Epithelial cell of esophagus (primary cell): Measurements from ENCODE around the gene CABLES1.
A peak's percentile ranks its signal among the peaks of the same experiment; 100 is the strongest.

Experiments used
- DNase-seq: peaks from one replicate; pipeline ENCODE4 v3.0.0; 2010; ENCODE audit warnings: low read depth
- H3K4me3 ChIP-seq: 2 replicates; pipeline ENCODE4 v1.5.1; 2011; ENCODE audit warnings: mild to moderate bottlenecking, low read length, control low read depth
- TF ChIP-seq, protein P1 (sequence below): IDR thresholded peaks from 2 replicates; pipeline ENCODE4 v1.5.1; 2011; ENCODE audit warnings: low read depth, mild to moderate bottlenecking, low read length, control low read depth, inconsistent platforms; ENCODE audit not compliant: insufficient read depth; ENCODE audit errors: missing control alignments

The CABLES1 gene

DNA sequence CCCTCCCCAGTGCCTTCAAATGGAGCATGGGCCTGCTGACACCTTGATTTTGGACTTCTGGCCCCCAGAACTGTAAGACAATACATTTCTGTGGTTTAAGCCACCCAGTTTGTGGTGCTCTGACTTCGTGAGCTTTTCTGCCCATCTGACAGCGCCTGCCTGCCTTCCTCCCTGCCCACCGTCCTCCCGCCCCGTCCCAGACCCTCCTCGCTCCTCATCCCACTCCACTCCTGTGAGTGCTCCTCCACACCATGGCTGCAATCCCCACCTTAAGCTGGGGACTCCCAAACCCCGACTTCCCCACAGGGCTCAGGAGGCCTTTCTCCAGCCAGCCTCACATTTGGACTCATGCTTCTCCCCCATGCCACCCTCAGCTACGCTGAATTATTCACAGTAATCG is 70.7 kb downstream of the CABLES1 start:
- no peak overlapping the region for H3K4me3 ChIP-seq
- no peak for DNase-seq
- TF ChIP-seq, protein P1, sequence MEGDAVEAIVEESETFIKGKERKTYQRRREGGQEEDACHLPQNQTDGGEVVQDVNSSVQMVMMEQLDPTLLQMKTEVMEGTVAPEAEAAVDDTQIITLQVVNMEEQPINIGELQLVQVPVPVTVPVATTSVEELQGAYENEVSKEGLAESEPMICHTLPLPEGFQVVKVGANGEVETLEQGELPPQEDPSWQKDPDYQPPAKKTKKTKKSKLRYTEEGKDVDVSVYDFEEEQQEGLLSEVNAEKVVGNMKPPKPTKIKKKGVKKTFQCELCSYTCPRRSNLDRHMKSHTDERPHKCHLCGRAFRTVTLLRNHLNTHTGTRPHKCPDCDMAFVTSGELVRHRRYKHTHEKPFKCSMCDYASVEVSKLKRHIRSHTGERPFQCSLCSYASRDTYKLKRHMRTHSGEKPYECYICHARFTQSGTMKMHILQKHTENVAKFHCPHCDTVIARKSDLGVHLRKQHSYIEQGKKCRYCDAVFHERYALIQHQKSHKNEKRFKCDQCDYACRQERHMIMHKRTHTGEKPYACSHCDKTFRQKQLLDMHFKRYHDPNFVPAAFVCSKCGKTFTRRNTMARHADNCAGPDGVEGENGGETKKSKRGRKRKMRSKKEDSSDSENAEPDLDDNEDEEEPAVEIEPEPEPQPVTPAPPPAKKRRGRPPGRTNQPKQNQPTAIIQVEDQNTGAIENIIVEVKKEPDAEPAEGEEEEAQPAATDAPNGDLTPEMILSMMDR = no peak

DNA sequence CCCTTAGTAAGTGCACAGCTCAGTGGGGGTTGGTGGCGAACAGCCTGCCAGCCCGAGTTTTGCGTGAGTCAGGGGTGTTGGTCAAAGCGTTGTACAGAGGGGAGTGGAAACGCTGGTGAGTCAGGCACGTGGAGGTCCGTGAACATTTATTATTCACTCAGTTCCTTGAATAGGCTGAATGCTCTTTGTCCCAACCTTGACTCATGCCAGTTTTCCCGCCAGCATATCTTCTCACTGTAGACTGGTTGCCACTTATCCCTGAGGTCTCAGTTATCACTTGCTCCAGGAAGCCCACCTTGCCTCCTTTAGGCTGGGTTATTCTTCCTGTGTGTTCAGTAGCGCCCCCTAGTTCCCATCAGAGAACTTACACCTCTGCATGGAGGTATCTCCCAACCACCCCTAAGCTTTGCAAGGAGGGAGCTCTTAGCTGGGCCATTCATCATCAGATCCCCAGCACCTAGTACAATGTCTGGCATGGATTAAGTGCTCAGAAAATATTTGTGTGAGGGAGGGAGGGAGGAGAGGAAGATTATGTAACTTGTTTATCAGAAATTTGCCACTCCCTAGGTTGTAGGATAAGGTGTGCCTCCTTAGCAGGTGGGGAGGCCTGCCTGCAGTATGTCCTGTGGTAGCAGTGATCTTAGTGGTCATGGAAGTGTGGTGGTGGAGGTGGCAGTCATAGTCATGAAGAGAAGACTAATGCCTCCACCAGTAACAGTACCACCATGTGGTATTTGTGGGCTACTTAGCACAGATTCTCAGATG is 72.1 kb downstream of the CABLES1 start:
- no peak overlapping the region for H3K4me3 ChIP-seq
- peak; percentile 22 for DNase-seq
- TF ChIP-seq, protein P1 = peak; percentile 30

DNA sequence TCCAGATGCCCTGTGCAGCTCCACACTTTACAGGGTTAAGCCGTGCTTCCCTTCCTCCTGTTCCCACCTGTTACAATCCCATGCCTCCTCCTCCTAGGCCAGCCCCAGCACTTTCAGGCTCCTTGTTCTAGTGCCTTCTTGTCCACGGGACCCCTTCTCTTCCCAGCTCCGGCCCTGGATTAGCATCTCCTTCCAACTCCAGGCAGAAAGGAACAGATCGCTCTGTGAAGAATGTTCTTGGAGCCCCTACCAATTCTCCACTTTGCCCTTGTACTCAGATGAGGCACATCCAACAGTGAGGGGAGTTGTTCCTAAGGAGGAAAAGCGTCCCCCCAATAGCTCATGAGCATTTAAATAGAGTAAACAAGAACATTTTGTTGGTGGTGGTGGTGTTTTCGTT is 72.7 kb downstream of the CABLES1 start:
- TF ChIP-seq, protein P1 = no peak
- no peak for DNase-seq
- no peak overlapping the region for H3K4me3 ChIP-seq

DNA sequence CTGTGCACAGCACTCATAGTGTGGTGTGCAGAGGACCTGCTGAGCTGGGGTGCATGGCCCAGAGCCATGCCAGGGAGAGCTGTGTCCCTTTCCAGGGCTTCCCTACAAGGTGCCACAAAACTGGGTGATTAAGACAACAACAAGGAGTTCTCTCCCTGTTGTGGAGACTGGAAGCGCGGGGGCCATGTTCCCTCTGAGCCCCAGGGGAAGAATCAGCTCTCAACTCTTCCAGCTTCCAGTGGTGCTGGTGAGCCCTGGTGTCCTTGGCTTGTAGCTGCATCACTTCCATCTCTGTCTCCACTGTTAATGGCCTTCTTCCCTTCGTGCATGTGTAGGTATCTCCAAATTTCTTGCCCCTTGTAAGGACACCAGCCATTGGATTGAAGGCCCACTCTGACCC is 73.3 kb downstream of the CABLES1 start:
- no peak overlapping the region for H3K4me3 ChIP-seq
- TF ChIP-seq, protein P1 = no peak
- no peak for DNase-seq

DNA sequence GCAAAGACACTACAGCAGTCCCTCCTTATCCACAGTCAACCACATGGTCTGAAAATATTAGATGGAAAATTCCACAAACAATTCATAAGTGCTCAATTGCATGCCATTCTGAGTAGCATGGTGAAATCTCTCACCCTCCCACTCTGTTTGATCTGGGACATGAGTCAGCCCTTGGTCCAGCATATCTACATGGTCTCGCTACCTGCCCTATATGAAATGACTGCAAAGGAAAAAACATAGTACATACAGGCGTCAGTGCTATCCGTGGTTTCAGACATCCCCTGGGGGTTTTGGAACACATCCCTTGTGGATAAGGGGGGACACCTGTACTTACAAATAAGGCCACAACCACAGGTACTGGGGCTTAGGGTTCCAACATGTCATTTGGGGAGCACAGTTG is 73.7 kb downstream of the CABLES1 start:
- no peak overlapping the region for H3K4me3 ChIP-seq
- peak; percentile 78 for DNase-seq
- TF ChIP-seq, protein P1 = no peak

DNA sequence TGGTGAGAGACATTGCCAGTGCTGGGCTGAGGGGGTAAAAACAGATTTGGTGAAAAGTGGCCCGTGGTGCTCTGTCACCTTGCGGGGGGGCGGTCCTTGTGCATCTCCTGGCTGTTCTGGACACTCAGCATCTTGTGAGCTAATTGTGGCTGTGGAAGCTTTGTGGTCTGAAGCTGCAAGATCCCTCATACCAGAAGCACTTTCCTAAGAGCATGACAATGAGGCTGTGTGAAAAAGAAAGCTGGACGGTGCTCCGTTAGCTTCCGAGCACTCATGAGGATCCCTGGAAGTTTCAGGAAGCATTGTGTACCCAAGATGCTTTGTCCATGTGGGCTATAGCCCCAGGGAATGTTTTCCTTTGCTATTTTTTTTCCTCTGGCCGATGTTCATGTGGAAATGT is 74.5 kb downstream of the CABLES1 start:
- no peak overlapping the region for H3K4me3 ChIP-seq
- TF ChIP-seq, protein P1 = no peak
- no peak for DNase-seq

DNA sequence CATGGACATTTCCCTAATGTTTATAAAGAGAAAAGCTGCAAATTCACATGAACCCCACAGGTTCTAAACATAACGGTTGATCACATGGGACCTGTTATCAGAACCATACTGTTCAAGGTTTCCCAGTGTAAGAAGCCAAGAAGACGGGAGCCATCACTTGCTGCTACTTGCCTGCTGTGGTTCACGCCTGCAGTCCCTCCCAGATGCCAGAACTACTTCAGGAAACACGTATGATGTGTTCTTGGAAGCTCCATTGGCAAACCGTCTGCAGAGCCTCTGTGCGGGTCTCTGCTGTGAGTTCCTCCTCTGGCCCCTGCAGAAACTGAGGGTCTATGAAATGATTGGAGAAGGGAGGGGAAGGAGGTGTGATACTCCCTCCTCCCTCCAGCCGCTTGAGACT is 75.2 kb downstream of the CABLES1 start:
- H3K4me3 ChIP-seq = no peak overlapping the region
- TF ChIP-seq, protein P1 = no peak
- peak; percentile 82 for DNase-seq
